Esophagus mucosa (tissue), 1 donor: Measurements from ENCODE around the gene PLA2G4A. TPM values are rescaled to one million over a fixed set of nuclear protein-coding genes. Genes with fewer than 3 reads are reported as not detected.
A peak's percentile ranks its signal among the peaks of the same experiment; 100 is the strongest.
"Not testable (repeated sequence)": the region's sequence is repeated elsewhere in the genome, so short reads cannot be mapped to it uniquely, and the experiment has no call there.

Experiments
- ATAC-seq: fragments of 200-7000 bp; cut with Tn5 transposase; one replicate; pipeline ENCODE4 v1.9.1; 2020
- total RNA-seq: library from RNA; stranded (reverse); gene quantifications from one replicate; pipeline ENCODE4 v1.2.4, GENCODE V29; 2023
- donor health status: DM: yes; HTN: yes; CAD: no.

PLA2G4A gene
- total RNA-seq, 1 donor from 2014 or later, result 8.4 TPM

GRCh38 chr1:186875896-186876835, 47.4 kb downstream of the PLA2G4A start:
- ATAC-seq, result peak; percentile 64

- no peak for ATAC-seq
Observed at GRCh38 chr1:186878356-186878755, 49.6 kb downstream of the PLA2G4A start.

GRCh38 chr1:186880982-186881381, 52.2 kb downstream of the PLA2G4A start:
- ATAC-seq, result no peak

- ATAC-seq, result no peak
Observed at GRCh38 chr1:186882372-186883134, 53.8 kb downstream of the PLA2G4A start.

- ATAC-seq, result no peak
Observed at GRCh38 chr1:186884251-186884650, 55.5 kb downstream of the PLA2G4A start.

GRCh38 chr1:186887203-186887602, 58.5 kb downstream of the PLA2G4A start:
- peak; percentile 75 for ATAC-seq

- peak; percentile 32 for ATAC-seq
Observed at GRCh38 chr1:186888367-186888766, 59.6 kb downstream of the PLA2G4A start.

GRCh38 chr1:186892936-186893335, 64.2 kb downstream of the PLA2G4A start:
- ATAC-seq, result no peak

GRCh38 chr1:186894415-186894814, 65.7 kb downstream of the PLA2G4A start:
- no peak for ATAC-seq

GRCh38 chr1:186896211-186896610, 67.5 kb downstream of the PLA2G4A start:
- peak; percentile 54 for ATAC-seq

- no peak for ATAC-seq
Observed at GRCh38 chr1:186897008-186897407, 68.3 kb downstream of the PLA2G4A start.

GRCh38 chr1:186899577-186899976, 70.8 kb downstream of the PLA2G4A start:
- no peak for ATAC-seq

GRCh38 chr1:186899977-186900376, 71.2 kb downstream of the PLA2G4A start:
- ATAC-seq, result no peak

GRCh38 chr1:186900539-186901237, 71.9 kb downstream of the PLA2G4A start:
- no peak for ATAC-seq

GRCh38 chr1:186901631-186902030, 72.9 kb downstream of the PLA2G4A start:
- no peak for ATAC-seq

- no peak for ATAC-seq
Observed at GRCh38 chr1:186903374-186904136, 74.8 kb downstream of the PLA2G4A start.

GRCh38 chr1:186904361-186904760, 75.6 kb downstream of the PLA2G4A start:
- peak; percentile 73 for ATAC-seq

- ATAC-seq, result no peak
Observed at GRCh38 chr1:186905561-186905960, 76.8 kb downstream of the PLA2G4A start.

GRCh38 chr1:186915555-186915954, 86.8 kb downstream of the PLA2G4A start:
- no peak for ATAC-seq

- not testable (repeated sequence) for ATAC-seq
Observed at GRCh38 chr1:186917106-186917786, 88.5 kb downstream of the PLA2G4A start.

GRCh38 chr1:186921386-186921785, 92.6 kb downstream of the PLA2G4A start:
- not testable (repeated sequence) for ATAC-seq
